Choroid plexus epithelial cell (primary cell): Measurements from ENCODE around the gene AQP6.

Experiments used
- DNase-seq: peaks from one replicate; pipeline ENCODE4 v3.0.0-alpha.2; 2010; ENCODE audit warnings: low read depth
- H3K4me3 ChIP-seq: 2 replicates; pipeline ENCODE4 v1.5.1; 2011; ENCODE audit warnings: low read depth, mild to moderate bottlenecking, control low read depth, low read length, moderate library complexity
- CTCF ChIP-seq: conservative IDR thresholded peaks from 2 replicates; pipeline ENCODE4 v1.5.1; 2011; ENCODE audit warnings: low read depth, mild to moderate bottlenecking, control low read depth, inconsistent platforms, low read length, moderate library complexity

Gene AQP6

GRCh38 chr12:50018154-50018553, 45.4 kb downstream of the AQP6 start:
- no peak overlapping the region for H3K4me3 ChIP-seq
- no peak for DNase-seq
- TF ChIP-seq CTCF, result no peak

- no peak for DNase-seq
- TF ChIP-seq CTCF, result no peak
- H3K4me3 ChIP-seq, result no peak overlapping the region
Measured at GRCh38 chr12:50018968-50019367, 46.2 kb downstream of the AQP6 start.

- H3K4me3 ChIP-seq, result no peak overlapping the region
- TF ChIP-seq CTCF, result no peak
- no peak for DNase-seq
Measured at GRCh38 chr12:50019524-50019923, 46.8 kb downstream of the AQP6 start.

- H3K4me3 ChIP-seq, result peak overlapping the region; percentile 2
- TF ChIP-seq CTCF, result no peak
- DNase-seq, result peak; percentile 24
Measured at GRCh38 chr12:50021031-50021430, 48.3 kb downstream of the AQP6 start.

- no peak overlapping the region for H3K4me3 ChIP-seq
- no peak for TF ChIP-seq CTCF
- DNase-seq, result no peak
Measured at GRCh38 chr12:50022903-50023302, 50.2 kb downstream of the AQP6 start.

- no peak for TF ChIP-seq CTCF
- DNase-seq, result no peak
- peak overlapping the region; percentile 97 for H3K4me3 ChIP-seq
Measured at GRCh38 chr12:50024227-50024626, 51.5 kb downstream of the AQP6 start.

GRCh38 chr12:50024805-50025186, 52.0 kb downstream of the AQP6 start:
- no peak for DNase-seq
- TF ChIP-seq CTCF, result no peak

More at GRCh38 chr12:50024805-50025186, 52.0 kb downstream of the AQP6 start:
- peak overlapping the region; percentile 97 for H3K4me3 ChIP-seq
